ENCODE data around the gene QRICH2. TPM values are rescaled to one million over a fixed set of nuclear protein-coding genes. Genes with fewer than 3 reads are reported as not detected.
A peak's percentile ranks its signal among the peaks of the same experiment; 100 is the strongest.
"Not testable (repeated sequence)": the region's sequence is repeated elsewhere in the genome, so short reads cannot be mapped to it uniquely, and the experiment has no call there.

QRICH2 gene
- total RNA-seq, 2 experiments from 2014 or later, result 7.2 to 9.4 TPM

GRCh38 chr17:76353004-76353598 lies 45.0 kb upstream of the QRICH2 start:
- BruUV-seq (replicated peaks), result no TSS peak
- Histone ChIP-seq H3K9me2 (ENCODE audit: insufficient read depth, low read length) (no peaks in the 10 kb centered on the region), H3K9me3 (ENCODE audit: low read length) (no peaks in the 10 kb centered on the region), H3K27ac (ENCODE audit: low read depth, low read length, poor library complexity, severe bottlenecking) (peak overlapping the region; percentile 78), H3K4me2 (ENCODE audit: low read length) (peak overlapping the region; percentile 99), H3K4me3 (ENCODE audit: low read depth, low read length, poor library complexity, severe bottlenecking) (peak overlapping the region; percentile 91), H3K36me3 (ENCODE audit: insufficient read depth, low read length) (peaks cover 13% of the 10 kb centered on the region; the same call in 1 of the 2 replicates), H2AFZ (ENCODE audit: low read length) (peak overlapping the region; percentile 96), H4K20me1 (ENCODE audit: insufficient read depth, low read length) (no peaks in the 10 kb centered on the region), H3K4me1 (ENCODE audit: insufficient read depth, low read length, poor library complexity, severe bottlenecking) (peaks cover 42% of the 10 kb centered on the region), H3K79me2 (ENCODE audit: insufficient read depth, low read depth, low read length) (peaks cover 27% of the 10 kb centered on the region)
- CTCF ChIA-PET (ENCODE audit: unreplicated experiment), result interaction anchor here (0.7 to 1.5 kb wide), 4 partner anchors 45 to 306 kb away, joined by 3 to 5 read pairs (median 4); no protein-coding TSS in a partner anchor
- TF ChIP-seq EZH2phosphoT487 (IDR thresholded peaks at IDR 0.05; ENCODE audit: borderline replicate concordance, low read depth, low read length) (no peak), CTCF (conservative IDR thresholded peaks at IDR 0.05; ENCODE audit: low read length) (no peak)
- peak; percentile 34 for DNase-seq (ENCODE audit: low spot score)
- intact Hi-C loops (cut with micrococcal nuclease; ENCODE audit: unreplicated experiment), result no loop called here
- POLR2A ChIA-PET, result interaction anchor here (0.5 to 2.7 kb wide), 18 partner anchors 8 to 1113 kb away, joined by 3 to 9 read pairs (median 4); no protein-coding TSS in a partner anchor

- no TSS peak for BruUV-seq (replicated peaks)
- no peak for TF ChIP-seq CTCF (conservative IDR thresholded peaks at IDR 0.05; ENCODE audit: low read length)
- TF ChIP-seq EZH2phosphoT487 (IDR thresholded peaks at IDR 0.05; ENCODE audit: borderline replicate concordance, low read depth, low read length), result no peak
- peaks cover 27% of the 10 kb centered on the region for H3K4me1 ChIP-seq (ENCODE audit: insufficient read depth, low read length, poor library complexity, severe bottlenecking)
- CTCF ChIA-PET (ENCODE audit: unreplicated experiment), result no interaction called here
- peaks cover 24% of the 10 kb centered on the region for H3K36me3 ChIP-seq (ENCODE audit: insufficient read depth, low read length)
- no peak overlapping the region for H2AFZ ChIP-seq (ENCODE audit: low read length)
- H3K27ac ChIP-seq (ENCODE audit: low read depth, low read length, poor library complexity, severe bottlenecking), result no peak overlapping the region
- H3K4me2 ChIP-seq (ENCODE audit: low read length), result peak overlapping the region; percentile 36
- H3K9me2 ChIP-seq (ENCODE audit: insufficient read depth, low read length), result no peaks in the 10 kb centered on the region
- no peak for DNase-seq (ENCODE audit: low spot score)
- intact Hi-C loops (cut with micrococcal nuclease; ENCODE audit: unreplicated experiment), result no loop called here
- peak overlapping the region; percentile 11 for H3K4me3 ChIP-seq (ENCODE audit: low read depth, low read length, poor library complexity, severe bottlenecking)
- POLR2A ChIA-PET, result interaction anchor here (0.6 to 2.7 kb wide), 8 partner anchors 19 to 821 kb away, joined by 3 to 10 read pairs (median 6); no protein-coding TSS in a partner anchor
- H3K9me3 ChIP-seq (ENCODE audit: low read length), result no peaks in the 10 kb centered on the region
- H3K79me2 ChIP-seq (ENCODE audit: insufficient read depth, low read depth, low read length), result peaks cover 27% of the 10 kb centered on the region
- H4K20me1 ChIP-seq (ENCODE audit: insufficient read depth, low read length), result no peaks in the 10 kb centered on the region
Measured at GRCh38 chr17:76351526-76352071, 43.5 kb upstream of the QRICH2 start.

GRCh38 chr17:76350463-76350862 lies 42.4 kb upstream of the QRICH2 start:
- H4K20me1 ChIP-seq (ENCODE audit: insufficient read depth, low read length), result no peaks in the 10 kb centered on the region
- H2AFZ ChIP-seq (ENCODE audit: low read length), result no peak overlapping the region
- intact Hi-C loops (cut with micrococcal nuclease; ENCODE audit: unreplicated experiment), result no loop called here
- no TSS peak for BruUV-seq (replicated peaks)
- peaks cover 23% of the 10 kb centered on the region for H3K4me1 ChIP-seq (ENCODE audit: insufficient read depth, low read length, poor library complexity, severe bottlenecking)
- H3K9me2 ChIP-seq (ENCODE audit: insufficient read depth, low read length), result no peaks in the 10 kb centered on the region
- no peaks in the 10 kb centered on the region for H3K9me3 ChIP-seq (ENCODE audit: low read length)
- peaks cover 27% of the 10 kb centered on the region for H3K79me2 ChIP-seq (ENCODE audit: insufficient read depth, low read depth, low read length)
- POLR2A ChIA-PET, result no interaction called here
- H3K4me2 ChIP-seq (ENCODE audit: low read length), result no peak overlapping the region
- TF ChIP-seq CTCF (conservative IDR thresholded peaks at IDR 0.05; ENCODE audit: low read length), result no peak
- no peak for TF ChIP-seq EZH2phosphoT487 (IDR thresholded peaks at IDR 0.05; ENCODE audit: borderline replicate concordance, low read depth, low read length)
- no peak overlapping the region for H3K4me3 ChIP-seq (ENCODE audit: low read depth, low read length, poor library complexity, severe bottlenecking)
- DNase-seq (ENCODE audit: low spot score), result no peak
- CTCF ChIA-PET (ENCODE audit: unreplicated experiment), result no interaction called here
- peaks cover 35% of the 10 kb centered on the region for H3K36me3 ChIP-seq (ENCODE audit: insufficient read depth, low read length)
- H3K27ac ChIP-seq (ENCODE audit: low read depth, low read length, poor library complexity, severe bottlenecking), result no peak overlapping the region

- H3K27ac ChIP-seq (ENCODE audit: low read depth, low read length, poor library complexity, severe bottlenecking); H3K4me3 ChIP-seq (ENCODE audit: low read depth, low read length, poor library complexity, severe bottlenecking); H3K4me1 ChIP-seq (ENCODE audit: insufficient read depth, low read length, poor library complexity, severe bottlenecking); CTCF ChIA-PET (ENCODE audit: unreplicated experiment); H3K9me2 ChIP-seq (ENCODE audit: insufficient read depth, low read length); DNase-seq (ENCODE audit: low spot score); POLR2A ChIA-PET; BruUV-seq (replicated peaks); H3K9me3 ChIP-seq (ENCODE audit: low read length); H3K4me2 ChIP-seq (ENCODE audit: low read length); intact Hi-C loops (cut with micrococcal nuclease; ENCODE audit: unreplicated experiment); H4K20me1 ChIP-seq (ENCODE audit: insufficient read depth, low read length); H2AFZ ChIP-seq (ENCODE audit: low read length): not testable (repeated sequence)
- peaks cover 13% of the 10 kb centered on the region; the same call in 1 of the 2 replicates for H3K79me2 ChIP-seq (ENCODE audit: insufficient read depth, low read depth, low read length)
- H3K36me3 ChIP-seq (ENCODE audit: insufficient read depth, low read length), result peaks cover 63% of the 10 kb centered on the region
Measured at GRCh38 chr17:76346936-76347335, 38.9 kb upstream of the QRICH2 start.
